PC-3 (cell line): ENCODE results near the gene BTBD17. TPM values are rescaled to one million over a fixed set of nuclear protein-coding genes. Genes with fewer than 3 reads are reported as not detected.

Experiments used
- ATAC-seq: fragments of 200-7000 bp; cut with Tn5 transposase; 2 replicates; pipeline ENCODE4 v1.9.1; 2020; ENCODE audit warnings: mild to moderate bottlenecking, moderate library complexity
- BruUV-seq: library from RNA; stranded (reverse); fragments of 400-500 nt; replicated peaks from 2 replicates; lab custom pipeline; 2021; lab: Mats Ljungman, UMichigan
- CTCF ChIA-PET: fragments of 300-600 bp; sonication (Branson Sonifier 250); formaldehyde crosslinking; loops from one replicate; lab custom pipeline; 2022; ENCODE audit warnings: antibody characterized with exemption; lab: Charles Lee
- POLR2A ChIA-PET: fragments of 300-600 bp; sonication (Branson Sonifier 250); formaldehyde crosslinking; loops from one replicate; lab custom pipeline; 2022; ENCODE audit warnings: antibody characterized with exemption; ENCODE audit not compliant: unreplicated experiment; lab: Charles Lee
- DNase-seq: peaks from one replicate; pipeline ENCODE4 v3.0.0-alpha.2; 2015
- H2AFZ ChIP-seq: fragments of 300-600 bp; sonication (generic); 2 replicates; pipeline ENCODE4 v1.6.0; 2016; ENCODE audit warnings: antibody characterized with exemption, low read length
- H3F3A ChIP-seq: fragments of 300-600 bp; sonication (generic); one replicate; pipeline ENCODE4 v1.6.0; 2017; ENCODE audit warnings: antibody characterized with exemption, low read length, control low read depth, mild to moderate bottlenecking; ENCODE audit not compliant: unreplicated experiment
- H3K27ac ChIP-seq: fragments of 300-600 bp; sonication (generic); 2 replicates; pipeline ENCODE4 v1.5.1; 2016; ENCODE audit warnings: mild to moderate bottlenecking, low read length
- H3K27me3 ChIP-seq: fragments of 300-600 bp; sonication (generic); 2 replicates; pipeline ENCODE4 v1.6.1; 2016; ENCODE audit warnings: low read length, mixed read lengths
- H3K36me3 ChIP-seq: fragments of 300-600 bp; sonication (generic); 2 replicates; pipeline ENCODE4 v1.6.1; 2016; ENCODE audit warnings: low read depth, mixed run types, low read length, mixed read lengths
- H3K4me1 ChIP-seq: fragments of 300-600 bp; sonication (generic); 2 replicates; pipeline ENCODE4 v1.5.1; 2016; ENCODE audit warnings: low read length; ENCODE audit not compliant: insufficient read depth
- H3K4me2 ChIP-seq: fragments of 300-600 bp; sonication (generic); 2 replicates; pipeline ENCODE4 v1.6.0; 2016; ENCODE audit warnings: low read length
- H3K4me3 ChIP-seq: fragments of 300-600 bp; sonication (generic); 2 replicates; pipeline ENCODE4 v1.5.1; 2016; ENCODE audit warnings: mild to moderate bottlenecking, low read length, mixed read lengths
- H3K79me2 ChIP-seq: fragments of 300-600 bp; sonication (generic); 2 replicates; pipeline ENCODE4 v1.6.1; 2017; ENCODE audit warnings: low read length, mixed read lengths
- H3K9ac ChIP-seq: fragments of 300-600 bp; sonication (generic); 2 replicates; pipeline ENCODE4 v1.6.0; 2016; ENCODE audit warnings: mild to moderate bottlenecking, low read length
- H3K9me2 ChIP-seq: fragments of 300-600 bp; sonication (generic); replicated peaks from 2 replicates; pipeline ENCODE4 v1.6.1; 2016; ENCODE audit warnings: mixed run types, low read length, mixed read lengths
- H3K9me3 ChIP-seq: fragments of 300-600 bp; sonication (generic); 2 replicates; pipeline ENCODE4 v1.6.1; 2016; ENCODE audit warnings: low read length, mixed read lengths
- H4K20me1 ChIP-seq: fragments of 300-600 bp; sonication (generic); 2 replicates; pipeline ENCODE4 v1.6.1; 2016; ENCODE audit warnings: low read length, mixed read lengths
- EZH2 ChIP-seq: fragments of 300-600 bp; sonication (generic); IDR thresholded peaks from one replicate; pipeline ENCODE4 v1.6.1; 2017; ENCODE audit warnings: antibody characterized with exemption, mild to moderate bottlenecking, low read length; ENCODE audit not compliant: unreplicated experiment
- EZH2phosphoT487 ChIP-seq: fragments of 300-600 bp; sonication (generic); IDR thresholded peaks from 2 replicates; pipeline ENCODE4 v1.6.1; 2018; ENCODE audit warnings: mild to moderate bottlenecking, antibody characterized with exemption, low read length, borderline replicate concordance
- intact Hi-C: fragments of 100-400 bp; cut with micrococcal nuclease; formaldehyde crosslinking; loops from 2 replicates; pipeline ENCODE4 v1.9.0; 2023
- total RNA-seq: library from RNA; depleted of rRNA; stranded (reverse); fragments of >200 nt; gene quantifications from 2 replicates; pipeline ENCODE4 v1.2.3, GENCODE V29; 2014
- TF ChIP-seq, protein P1 (sequence below): fragments of 300-600 bp; sonication (generic); conservative IDR thresholded peaks from 2 replicates; pipeline ENCODE4 v1.5.1; 2017; ENCODE audit warnings: antibody characterized with exemption, low read depth, mild to moderate bottlenecking, low read length

Gene BTBD17
- total RNA-seq, 1 experiment from 2014 or later, result not detected

DNA sequence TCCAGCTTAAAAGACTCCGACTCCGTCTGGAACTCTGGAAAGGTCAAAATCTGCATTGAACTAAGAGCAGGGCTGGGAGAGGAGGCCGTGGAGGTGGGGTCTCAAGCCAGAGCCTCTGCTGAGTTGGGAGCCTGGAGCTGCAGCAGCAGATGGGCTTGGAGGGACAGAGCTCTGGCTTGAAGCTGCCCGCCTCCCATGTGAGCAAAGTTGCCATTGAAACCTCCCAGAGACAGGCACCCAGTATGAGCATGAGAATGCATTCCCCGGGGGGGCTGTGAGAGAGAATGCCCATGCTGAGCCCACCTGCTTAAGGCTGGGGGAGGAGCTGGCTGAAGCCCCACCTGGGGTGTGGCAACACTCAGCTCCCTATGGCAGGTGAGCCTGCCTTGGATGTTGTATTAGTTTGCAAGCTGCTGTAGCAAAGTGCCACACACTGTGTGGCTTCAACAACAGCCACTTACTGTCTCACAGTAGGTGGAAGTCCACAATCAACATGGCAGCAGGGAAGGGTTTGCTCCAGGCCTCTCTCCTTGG lies 26.1 kb downstream of the BTBD17 start:
- ATAC-seq (no peak), DNase-seq (no peak)
- H2AFZ ChIP-seq, result no peak overlapping the region
- H3K79me2 ChIP-seq, result no peaks in the 10 kb centered on the region
- BruUV-seq, result no TSS peak
- intact Hi-C loops, result no loop called here
- no peaks in the 10 kb centered on the region for H4K20me1 ChIP-seq
- peaks cover 44% of the 10 kb centered on the region for H3K27me3 ChIP-seq
- H3K9ac ChIP-seq, result no peak overlapping the region
- H3F3A ChIP-seq, result no peaks in the 10 kb centered on the region
- no peak overlapping the region for H3K27ac ChIP-seq
- CTCF ChIA-PET, result no interaction called here
- H3K36me3 ChIP-seq, result no peaks in the 10 kb centered on the region
- H3K4me1 ChIP-seq, result no peaks in the 10 kb centered on the region
- TF ChIP-seq EZH2phosphoT487 (no peak), EZH2 (no peak)
- TF ChIP-seq, protein P1, sequence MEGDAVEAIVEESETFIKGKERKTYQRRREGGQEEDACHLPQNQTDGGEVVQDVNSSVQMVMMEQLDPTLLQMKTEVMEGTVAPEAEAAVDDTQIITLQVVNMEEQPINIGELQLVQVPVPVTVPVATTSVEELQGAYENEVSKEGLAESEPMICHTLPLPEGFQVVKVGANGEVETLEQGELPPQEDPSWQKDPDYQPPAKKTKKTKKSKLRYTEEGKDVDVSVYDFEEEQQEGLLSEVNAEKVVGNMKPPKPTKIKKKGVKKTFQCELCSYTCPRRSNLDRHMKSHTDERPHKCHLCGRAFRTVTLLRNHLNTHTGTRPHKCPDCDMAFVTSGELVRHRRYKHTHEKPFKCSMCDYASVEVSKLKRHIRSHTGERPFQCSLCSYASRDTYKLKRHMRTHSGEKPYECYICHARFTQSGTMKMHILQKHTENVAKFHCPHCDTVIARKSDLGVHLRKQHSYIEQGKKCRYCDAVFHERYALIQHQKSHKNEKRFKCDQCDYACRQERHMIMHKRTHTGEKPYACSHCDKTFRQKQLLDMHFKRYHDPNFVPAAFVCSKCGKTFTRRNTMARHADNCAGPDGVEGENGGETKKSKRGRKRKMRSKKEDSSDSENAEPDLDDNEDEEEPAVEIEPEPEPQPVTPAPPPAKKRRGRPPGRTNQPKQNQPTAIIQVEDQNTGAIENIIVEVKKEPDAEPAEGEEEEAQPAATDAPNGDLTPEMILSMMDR, result no peak
- no peak overlapping the region for H3K4me3 ChIP-seq
- POLR2A ChIA-PET, result no interaction called here
- no peaks in the 10 kb centered on the region for H3K9me2 ChIP-seq
- no peak overlapping the region for H3K4me2 ChIP-seq
- H3K9me3 ChIP-seq, result 0 out of 2 replicates have a peak, but pooled peaks cover 4% of the 10 kb centered on the region

DNA sequence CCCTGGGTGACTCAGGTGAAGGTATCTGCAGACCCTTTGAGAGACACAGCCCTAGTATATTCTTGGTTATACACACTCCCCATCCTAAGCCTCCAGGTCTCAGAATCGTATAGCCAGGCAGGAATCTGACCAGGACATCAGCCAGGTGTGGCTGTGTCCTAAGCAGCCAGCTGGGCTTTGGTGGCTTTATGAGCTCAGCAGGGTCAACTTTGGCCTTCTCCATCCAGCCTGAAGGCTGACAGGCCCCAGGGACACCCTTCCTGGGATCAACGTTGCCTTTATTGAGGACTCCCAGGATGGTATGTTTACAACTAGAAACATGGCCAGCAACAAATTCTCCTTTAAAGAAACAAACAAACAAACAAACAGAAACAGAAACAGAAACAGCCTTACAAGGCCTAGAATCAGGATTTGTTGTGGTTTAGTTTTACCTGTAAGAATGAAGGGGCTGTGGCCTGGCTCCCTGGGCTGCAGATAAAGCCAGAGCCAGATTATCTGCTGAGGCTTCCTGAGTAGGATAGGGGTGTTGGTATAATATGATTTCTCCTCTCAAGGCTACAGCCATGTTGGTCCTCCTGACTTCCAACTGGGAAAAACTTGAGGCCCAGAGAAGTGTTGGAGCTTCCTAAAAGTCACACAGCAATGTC lies 27.2 kb downstream of the BTBD17 start:
- TF ChIP-seq, protein P1, result no peak
- TF ChIP-seq EZH2, result no peak
- TF ChIP-seq EZH2phosphoT487, result no peak
- H3K9me3 ChIP-seq, result 0 out of 2 replicates have a peak, but pooled peaks cover 4% of the 10 kb centered on the region
- no peak overlapping the region for H3K4me2 ChIP-seq
- BruUV-seq, result no TSS peak
- H3K27me3 ChIP-seq, result peaks cover 39% of the 10 kb centered on the region
- ATAC-seq (no peak), DNase-seq (no peak)
- no peaks in the 10 kb centered on the region for H3K4me1 ChIP-seq
- CTCF ChIA-PET, result no interaction called here
- H3F3A ChIP-seq, result no peaks in the 10 kb centered on the region
- no peak overlapping the region for H3K27ac ChIP-seq
- POLR2A ChIA-PET, result no interaction called here
- no peak overlapping the region for H2AFZ ChIP-seq
- H4K20me1 ChIP-seq, result no peaks in the 10 kb centered on the region
- H3K79me2 ChIP-seq, result no peaks in the 10 kb centered on the region
- H3K9ac ChIP-seq, result no peak overlapping the region
- H3K36me3 ChIP-seq, result no peaks in the 10 kb centered on the region
- H3K4me3 ChIP-seq, result no peak overlapping the region
- intact Hi-C loops, result no loop called here
- H3K9me2 ChIP-seq, result no peaks in the 10 kb centered on the region

DNA sequence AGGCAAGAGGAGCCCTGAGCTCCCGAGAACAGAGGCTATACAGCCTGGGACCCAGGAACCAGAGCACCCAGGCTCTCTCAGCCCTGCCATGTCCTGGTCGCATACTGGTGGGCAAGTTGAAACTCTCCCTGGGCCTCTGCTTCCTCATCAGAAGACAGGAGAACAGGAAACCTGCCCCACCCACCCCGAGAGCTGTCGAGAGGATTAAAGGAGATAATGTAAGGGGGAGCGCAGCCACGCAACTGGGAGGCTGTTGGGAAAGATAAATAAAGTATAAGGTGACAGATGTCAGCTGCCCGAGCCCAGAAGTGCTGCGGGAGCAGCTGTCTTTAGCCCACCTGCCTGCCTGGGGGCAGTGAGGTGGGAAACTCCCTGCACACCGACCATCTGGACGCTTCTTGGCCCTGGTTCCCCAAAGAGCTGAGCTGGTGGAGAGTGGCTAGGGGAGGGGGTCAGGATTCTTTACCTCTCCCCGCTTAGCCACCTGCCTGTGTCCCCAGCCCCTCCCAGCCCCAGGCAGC lies 28.8 kb downstream of the BTBD17 start:
- H3K27ac ChIP-seq, result no peak overlapping the region
- BruUV-seq, result no TSS peak
- no peak overlapping the region for H3K9ac ChIP-seq
- H3K9me2 ChIP-seq, result no peaks in the 10 kb centered on the region
- no peak overlapping the region for H3K4me2 ChIP-seq
- intact Hi-C loops, result no loop called here
- H4K20me1 ChIP-seq, result no peaks in the 10 kb centered on the region
- H3F3A ChIP-seq, result no peaks in the 10 kb centered on the region
- ChIA-PET POLR2A (no interaction called here), CTCF (interaction anchor here (0.6 kb wide), 1 partner anchor 35 kb away, joined by 4 read pairs; no protein-coding TSS in a partner anchor)
- H2AFZ ChIP-seq, result no peak overlapping the region
- no peaks in the 10 kb centered on the region for H3K36me3 ChIP-seq
- no peak overlapping the region for H3K4me3 ChIP-seq
- no peaks in the 10 kb centered on the region for H3K4me1 ChIP-seq
- ATAC-seq (no peak), DNase-seq (no peak)
- peaks cover 22% of the 10 kb centered on the region for H3K27me3 ChIP-seq
- no peaks in the 10 kb centered on the region for H3K79me2 ChIP-seq
- 0 out of 2 replicates have a peak, but pooled peaks cover 4% of the 10 kb centered on the region for H3K9me3 ChIP-seq
- TF ChIP-seq EZH2, result no peak
- TF ChIP-seq, protein P1, result no peak
- no peak for TF ChIP-seq EZH2phosphoT487
